Stimulated activated CD8-positive, alpha-beta memory T cell treated with anti-CD3 and anti-CD28 coated beads, Interleukin-2, amount 100 ng/mL, for 48 hours (primary cell): ENCODE measurements around the gene PSTPIP2.
"Not testable (repeated sequence)": the region's sequence is repeated elsewhere in the genome, so short reads cannot be mapped to it uniquely, and the experiment has no call there.

Experiments used
- DNase-seq, 2 donors: peaks; one replicate each; pipeline ENCODE4 v3.0.0-alpha.2; 2020; ENCODE audit warnings: low read depth in 2 of 2

Gene PSTPIP2, protein sequence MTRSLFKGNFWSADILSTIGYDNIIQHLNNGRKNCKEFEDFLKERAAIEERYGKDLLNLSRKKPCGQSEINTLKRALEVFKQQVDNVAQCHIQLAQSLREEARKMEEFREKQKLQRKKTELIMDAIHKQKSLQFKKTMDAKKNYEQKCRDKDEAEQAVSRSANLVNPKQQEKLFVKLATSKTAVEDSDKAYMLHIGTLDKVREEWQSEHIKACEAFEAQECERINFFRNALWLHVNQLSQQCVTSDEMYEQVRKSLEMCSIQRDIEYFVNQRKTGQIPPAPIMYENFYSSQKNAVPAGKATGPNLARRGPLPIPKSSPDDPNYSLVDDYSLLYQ

DNA sequence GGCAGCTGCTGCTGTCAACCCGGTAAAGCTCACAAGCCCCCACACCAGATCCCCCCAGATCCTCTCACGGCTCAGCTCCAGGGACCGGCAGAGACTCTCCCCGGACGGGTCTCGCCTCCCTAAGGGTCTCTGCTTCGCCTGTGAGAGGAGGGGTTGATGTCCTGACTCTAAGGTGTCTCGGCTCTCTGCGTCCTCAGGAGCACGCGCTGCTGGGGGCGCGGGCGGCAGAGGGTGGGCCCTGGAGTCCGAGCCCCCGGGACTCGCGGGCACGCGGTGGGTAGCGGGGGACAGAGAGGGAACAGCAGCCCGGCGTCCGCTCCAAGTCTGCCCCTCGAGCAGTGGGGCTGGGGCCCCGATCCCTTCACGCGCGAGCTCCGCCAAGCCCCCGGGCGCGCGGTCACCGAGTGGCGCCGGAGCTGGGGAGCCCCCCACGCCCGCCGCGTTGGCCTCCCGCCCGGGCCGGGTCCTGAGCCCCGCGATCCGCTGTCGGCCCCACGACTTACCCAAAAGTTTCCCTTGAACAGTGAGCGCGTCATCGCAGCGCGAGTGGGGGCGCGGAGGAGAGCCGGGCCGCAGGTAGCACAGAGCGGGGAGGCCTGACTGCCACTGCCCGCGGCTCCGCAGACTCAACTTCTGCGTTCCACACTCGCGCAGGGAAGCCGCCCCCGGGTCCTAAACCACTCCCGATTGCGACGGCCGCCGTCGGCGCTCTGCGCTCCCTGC lies at the start of gene PSTPIP2:
TSS of gene PSTPIP2 (minus strand) at position 608 of the 723 bp plus-strand sequence. CDS start at position 536, 72 bp downstream.
- peak; percentile 50 for DNase-seq

DNA sequence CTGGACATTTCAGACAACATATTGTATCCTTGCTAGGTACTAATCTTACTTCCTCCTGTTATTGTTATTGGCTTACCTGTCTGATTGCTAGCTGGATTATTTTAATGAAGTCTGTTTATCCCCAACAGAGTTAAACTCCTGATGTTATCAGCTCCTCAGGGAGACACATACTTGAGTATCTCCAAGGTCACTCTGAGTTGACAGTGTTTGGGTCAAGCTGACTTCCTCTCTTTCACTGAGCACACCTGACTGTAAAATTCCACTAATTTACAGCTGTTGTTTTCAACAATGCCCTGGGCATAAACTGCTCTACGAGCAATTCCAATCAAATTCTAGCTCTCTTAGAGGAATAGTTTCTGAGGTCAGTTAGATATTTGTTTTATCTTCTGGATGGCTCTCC lies 41.7 kb upstream of the PSTPIP2 start:
- DNase-seq: no peak

DNA sequence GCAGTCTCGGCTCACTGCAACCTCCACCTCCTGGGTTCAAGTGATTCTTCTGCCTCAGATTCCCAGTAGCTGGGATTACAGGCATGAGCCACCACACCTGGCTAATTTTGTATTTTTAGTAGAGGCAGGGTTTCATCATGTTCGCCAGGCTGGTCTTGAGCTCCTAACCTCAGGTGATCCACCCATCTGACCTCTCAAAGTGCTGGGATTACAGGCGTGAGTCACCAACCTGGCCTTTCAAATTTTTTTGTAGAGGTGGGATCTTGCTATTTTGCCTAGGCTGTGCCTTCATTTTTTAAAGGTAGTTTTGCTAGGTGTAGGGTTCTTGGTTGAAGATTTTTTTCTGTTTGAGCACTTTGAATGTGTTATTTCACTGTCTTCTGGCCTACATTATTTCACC lies 38.3 kb upstream of the PSTPIP2 start:
- no peak for DNase-seq

DNA sequence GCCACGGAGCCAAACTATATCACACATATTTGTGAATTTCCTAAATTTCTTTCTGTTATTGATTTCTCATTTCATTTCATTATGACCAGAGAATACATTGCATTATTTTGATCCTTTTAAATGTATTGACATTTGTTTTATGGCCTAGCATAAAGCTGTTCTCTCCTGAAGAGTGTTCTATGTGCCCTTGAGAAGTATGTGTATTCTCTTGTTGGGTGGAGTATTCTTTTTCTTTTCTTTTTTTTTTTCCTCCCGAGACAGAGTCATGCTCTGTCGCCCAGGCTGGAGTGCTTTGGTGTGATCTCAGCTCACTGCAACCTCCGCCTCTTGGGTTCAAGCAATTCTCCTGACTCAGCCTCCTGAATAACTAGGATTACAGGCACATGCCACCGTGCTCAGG lies 37.3 kb upstream of the PSTPIP2 start:
- DNase-seq: no peak

DNA sequence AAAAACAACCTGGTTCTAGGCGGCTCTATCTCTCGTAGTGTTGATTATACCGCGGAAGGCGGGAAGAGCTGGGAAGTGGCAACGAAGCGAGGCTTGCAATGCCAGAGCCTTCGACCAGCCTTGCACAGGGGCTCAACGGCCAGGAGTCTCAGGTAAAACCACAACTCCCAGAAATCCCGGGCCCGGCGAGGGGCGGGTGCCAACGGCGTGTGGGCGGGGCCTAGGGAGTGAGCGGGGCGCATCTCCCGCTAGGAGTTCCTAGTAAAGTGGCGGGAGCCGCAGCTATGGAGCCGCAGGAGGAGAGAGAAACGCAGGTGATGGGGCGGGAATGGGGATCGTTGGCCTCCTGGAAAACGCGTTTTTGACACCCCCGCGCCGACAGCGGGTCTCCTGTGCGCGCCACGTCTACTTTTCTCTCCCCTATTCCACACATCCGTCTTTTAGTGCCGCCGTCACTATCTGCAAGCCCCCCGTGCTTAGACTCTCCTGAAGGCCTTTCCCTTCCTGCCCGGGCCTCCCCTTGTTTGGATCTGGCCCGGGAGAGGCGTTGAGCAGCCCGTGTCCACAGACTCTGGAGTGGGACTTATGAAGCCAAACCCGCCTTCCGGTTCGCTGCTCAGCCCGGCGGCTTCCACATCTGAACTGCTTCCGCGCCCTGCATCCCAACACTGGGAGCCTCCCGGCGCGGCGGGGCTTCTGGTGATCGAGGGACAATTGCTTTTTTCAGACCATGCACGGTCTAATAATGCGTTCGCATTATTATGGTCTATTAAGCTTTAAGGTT lies 32.3 kb upstream of the PSTPIP2 start, which contains the start of gene HAUS1:
TSS of gene HAUS1 (plus strand) at position 258 of the 784 bp plus-strand sequence. CDS start at position 285, 27 bp downstream.
- DNase-seq: peak; percentile 79 to 84

DNA sequence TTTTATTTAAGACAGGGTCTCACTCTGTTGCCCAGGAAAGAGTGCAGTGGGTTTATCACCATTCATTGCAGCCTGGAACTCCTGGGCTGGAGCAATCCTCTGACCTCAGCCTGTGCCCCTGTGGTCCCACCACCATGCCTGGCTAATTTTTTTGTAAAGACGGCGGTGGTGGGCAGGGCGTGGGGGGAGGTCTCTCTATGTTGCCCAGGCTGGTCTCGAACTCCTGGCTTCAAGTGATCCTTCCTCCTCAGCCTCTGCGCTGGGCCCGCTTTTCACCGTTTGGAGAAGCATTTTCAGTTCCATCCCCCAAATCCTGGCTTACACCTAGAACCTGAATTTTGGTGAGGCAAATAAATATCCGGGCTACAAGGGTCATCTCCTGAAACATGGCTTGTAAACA lies 27.4 kb upstream of the PSTPIP2 start:
- DNase-seq: no peak

DNA sequence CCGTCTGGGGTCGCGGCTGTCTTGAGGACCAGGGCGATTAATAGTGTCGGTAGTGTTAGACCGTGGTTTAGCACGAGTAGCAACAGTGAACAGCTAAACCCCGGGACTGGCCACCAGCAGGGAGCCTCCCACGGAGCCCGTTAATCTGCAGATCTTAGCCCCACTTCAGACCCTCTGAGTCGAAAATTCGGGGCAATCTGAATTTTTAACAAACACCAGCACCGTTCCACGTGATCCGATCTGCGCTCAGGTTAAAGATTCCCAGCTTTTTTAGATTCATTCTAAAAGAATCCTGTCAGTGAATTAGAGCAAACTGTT lies 26.5 kb upstream of the PSTPIP2 start:
- no peak for DNase-seq

DNA sequence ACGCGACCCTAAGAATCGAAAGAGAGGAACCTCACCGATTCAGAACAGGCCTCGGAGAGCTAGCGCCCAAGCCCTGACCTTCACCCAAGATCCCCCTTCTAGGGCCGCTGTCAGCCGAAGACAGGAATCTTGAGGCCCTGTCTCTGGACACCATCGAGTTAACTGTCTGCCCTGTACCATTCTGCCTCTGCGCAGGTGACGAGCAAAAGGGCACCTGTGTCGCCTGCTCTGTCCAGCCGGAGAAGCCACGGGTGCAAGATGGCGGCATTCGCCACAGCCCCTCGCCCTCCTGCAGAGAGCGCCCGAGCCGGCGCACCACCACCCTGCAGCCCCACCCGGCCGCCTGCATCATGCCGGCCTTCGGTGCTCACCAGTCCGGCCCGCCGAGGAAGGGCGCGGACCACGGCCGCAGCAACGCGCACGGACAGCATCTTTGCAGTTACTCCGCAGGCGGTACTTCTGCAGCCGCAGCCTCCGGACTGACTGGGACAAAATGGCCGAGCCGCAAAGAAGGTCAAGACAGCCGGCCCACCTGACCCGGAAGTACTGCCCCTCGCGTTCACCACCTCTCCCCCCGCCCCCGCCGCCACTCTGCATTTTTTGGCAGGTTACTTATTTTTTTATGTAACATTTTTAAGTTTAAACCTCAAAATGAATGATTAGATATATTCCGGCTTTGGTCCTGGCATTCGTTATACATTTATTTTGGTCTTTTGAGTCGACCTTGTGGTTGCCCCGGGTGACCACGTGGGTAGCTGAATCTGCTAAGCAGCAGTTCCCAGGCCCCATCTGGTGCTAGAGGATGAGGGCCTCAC lies 25.9 kb upstream of the PSTPIP2 start, which contains the start of gene ATP5F1A:
TSS of gene ATP5F1A (minus strand) at position 496 of the 815 bp plus-strand sequence. CDS start at position 431, 65 bp downstream.
- peak; percentile 65 to 78 for DNase-seq

DNA sequence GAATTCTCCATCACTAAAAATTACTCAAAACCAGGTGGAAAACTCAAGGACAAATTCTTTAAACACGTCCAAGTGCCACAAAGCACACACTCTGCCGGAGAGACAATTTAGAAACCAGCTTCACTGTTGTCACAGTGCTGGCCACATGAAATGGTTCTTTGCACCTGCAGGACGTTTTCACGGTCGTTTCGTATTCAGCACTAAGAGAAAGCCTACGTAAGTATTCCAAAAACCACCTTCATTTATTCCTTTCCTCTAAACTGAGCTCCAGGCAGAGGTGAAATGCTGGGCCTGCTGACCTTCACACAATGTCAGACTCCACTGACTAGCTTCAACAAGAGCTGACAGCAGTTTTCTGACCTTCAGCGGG lies 25.4 kb upstream of the PSTPIP2 start:
- DNase-seq: no peak

DNA sequence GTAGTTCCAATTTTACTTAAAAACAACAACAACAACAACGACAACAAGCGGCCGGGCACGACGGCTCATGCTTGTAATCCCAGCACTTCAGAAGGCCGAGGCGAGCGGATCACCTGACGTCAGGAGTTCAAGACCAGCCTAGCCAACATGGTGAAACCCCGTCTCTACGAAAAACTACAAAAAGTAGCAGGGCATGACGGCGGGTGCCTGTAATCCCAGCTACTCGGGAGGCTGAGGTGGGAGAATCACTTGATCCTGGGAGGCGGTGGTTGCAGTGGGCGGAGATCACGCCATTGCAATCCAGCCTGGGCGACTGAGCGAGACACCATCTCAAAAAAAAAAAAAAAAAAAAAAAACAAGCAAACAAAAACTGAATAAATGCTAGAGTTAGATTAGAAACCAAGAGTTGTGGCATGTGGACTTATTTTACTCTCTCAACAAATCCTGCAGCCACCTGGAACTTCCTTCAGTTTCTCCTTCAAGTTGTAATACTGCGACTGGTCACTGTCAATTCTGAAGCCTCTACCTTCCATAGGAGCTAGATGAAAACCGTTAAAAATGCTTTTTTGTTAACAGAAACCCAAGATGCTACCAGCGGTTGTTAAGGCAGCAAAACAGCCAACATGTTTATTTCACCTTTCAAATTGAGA lies 24.7 kb upstream of the PSTPIP2 start:
- no peak for DNase-seq

DNA sequence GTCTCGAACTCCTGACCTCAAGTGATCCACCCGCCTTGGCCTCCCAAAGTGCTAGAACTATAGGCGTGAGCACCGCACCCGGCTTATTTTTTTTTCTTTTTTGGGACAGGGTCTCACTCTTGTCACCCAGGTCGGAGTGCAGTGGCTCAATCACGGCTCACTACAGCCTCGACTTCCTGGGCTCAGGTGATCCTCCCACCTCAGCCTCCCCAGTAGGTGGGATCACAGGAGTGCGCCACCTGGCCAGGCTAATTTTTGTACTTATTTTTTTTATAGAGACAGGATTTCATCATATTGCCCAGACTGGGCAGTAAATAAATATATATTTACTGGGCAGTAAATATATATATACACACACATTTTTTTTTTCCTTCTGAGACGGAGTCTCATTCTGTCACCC lies 23.5 kb upstream of the PSTPIP2 start:
- no peak for DNase-seq

DNA sequence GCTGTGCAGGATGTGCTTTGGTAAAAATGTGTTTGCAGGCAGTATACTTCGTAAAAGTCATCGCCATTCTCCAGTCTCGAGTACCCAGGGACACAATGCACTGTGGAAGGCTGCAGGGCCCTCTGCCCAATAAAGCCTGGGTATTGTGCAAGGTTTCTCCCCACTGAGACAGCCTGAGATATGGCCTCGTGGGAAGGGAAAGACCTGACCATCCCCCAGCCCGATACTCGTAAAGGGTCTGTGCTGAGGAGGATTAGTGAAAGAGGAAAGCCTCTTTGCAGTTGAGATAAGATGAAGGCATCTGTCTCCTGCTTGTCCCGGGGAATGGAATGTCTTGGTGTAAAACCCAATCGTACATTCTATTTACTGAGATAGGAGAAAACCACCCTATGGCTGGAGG lies 16.4 kb upstream of the PSTPIP2 start:
- DNase-seq: not testable (repeated sequence)

DNA sequence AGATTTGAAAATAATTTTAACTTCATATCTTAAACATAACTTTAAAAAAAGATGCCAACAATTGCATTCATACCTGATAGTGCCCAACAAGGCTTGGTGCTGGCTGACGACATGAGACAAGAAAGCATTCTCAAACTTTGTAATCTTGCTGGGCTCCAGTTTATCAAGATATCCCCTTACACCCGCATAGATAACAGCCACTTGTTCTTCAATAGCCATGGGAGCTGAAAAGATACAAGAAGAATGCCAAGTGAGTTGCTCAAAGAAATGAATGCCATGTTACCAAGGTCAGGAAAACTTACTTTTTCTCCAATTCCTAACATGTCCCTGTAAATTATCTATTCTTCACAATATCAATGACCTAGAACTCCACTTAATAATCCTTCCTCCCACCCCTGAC lies 12.4 kb upstream of the PSTPIP2 start:
- DNase-seq: no peak

DNA sequence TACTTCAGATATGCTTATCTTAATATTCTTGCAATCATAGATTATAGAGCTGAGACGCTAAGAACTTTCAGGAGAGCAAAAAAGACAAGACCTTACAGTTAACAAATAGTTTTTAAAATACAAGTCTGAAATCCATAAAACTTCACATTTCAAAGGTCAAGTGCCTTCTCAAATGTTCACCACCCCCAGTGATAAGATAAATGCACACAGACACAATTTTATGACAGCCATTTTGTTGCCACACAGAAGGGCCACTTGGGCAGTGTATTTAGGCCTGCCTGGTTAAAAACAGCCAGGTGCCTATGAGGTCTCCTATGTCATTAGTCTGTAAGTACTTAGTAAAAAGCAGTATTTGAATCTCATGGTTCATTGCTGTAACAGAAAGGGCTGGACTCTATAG lies 8.1 kb upstream of the PSTPIP2 start:
- no peak for DNase-seq

DNA sequence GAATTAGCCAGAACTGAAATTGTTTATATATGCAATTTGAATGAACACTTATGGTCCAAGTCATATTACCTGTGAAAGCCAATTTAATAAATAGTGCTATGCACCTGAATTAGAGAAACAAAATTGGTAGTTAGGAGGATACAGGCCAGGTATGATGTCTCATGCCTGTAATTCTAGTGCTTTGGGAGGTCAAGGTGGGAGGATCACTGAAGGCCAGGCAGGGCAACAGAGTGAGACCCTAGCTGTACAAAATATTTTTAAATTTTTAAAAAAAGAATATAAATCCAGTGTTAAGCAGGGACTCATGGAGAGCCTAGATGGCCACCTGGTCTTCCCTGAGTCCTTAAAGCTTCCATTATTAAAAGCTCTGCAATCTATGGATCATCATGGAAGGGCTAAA lies 7.3 kb upstream of the PSTPIP2 start:
- no peak for DNase-seq

DNA sequence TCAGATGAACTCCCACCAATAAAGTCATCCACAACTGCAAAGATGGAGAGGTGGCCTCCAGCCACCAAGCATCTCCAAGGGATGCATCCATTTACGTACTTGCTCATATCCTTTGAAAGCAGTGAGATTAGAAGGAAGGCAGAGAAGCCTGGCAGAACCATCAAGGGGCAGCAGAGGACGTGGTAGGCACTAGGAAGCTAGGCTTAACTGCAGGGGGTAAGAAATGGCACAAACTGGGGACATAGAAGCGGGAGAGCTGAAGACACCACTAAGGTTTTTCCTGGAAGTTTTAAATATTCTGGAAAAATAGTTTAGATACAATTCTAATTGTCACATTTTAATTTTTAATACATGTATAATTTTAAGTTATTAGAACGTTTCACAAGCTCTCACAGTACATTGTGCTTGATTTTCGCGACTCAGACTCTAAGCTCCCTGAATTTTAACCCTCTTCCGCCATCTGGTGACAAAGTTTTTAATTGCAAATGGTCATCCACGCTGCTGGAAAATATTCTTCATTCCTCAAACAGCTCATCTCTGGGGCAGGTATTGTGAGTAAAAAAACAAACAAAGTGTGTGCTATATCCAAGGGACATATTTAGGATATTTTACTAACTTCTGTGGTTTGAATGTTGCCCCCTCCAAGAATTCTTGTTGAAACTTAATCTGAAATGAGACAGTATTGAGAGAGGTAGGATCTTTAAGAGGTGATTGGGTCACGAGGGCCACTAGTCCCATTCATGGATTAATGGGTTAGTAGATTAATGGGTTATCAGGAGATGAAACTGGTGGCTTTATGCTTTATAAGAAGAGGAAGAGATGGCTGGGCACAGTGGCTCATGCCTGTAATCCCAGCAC lies 1.6 kb upstream of the PSTPIP2 start:
- no peak for DNase-seq

DNA sequence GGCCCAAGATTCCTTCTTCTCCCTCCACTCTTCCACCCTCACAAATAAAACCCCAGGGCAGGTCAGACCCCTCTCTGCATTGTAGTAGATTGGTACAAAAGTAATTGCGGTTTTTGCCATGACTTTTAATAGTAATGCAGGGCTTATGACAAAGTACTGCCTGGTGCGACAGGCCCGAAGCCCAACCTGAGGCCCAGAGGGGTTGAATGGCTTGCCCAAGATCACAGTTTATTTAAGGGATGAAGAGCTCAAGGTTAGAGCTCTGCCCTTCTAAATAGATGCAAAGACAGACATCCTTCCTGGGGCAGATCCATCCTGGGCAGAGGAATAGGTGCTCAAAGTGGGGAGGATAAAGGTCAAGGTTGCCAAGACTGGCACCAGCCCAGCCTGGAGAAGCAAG lies 899 bp upstream of the PSTPIP2 start:
- no peak for DNase-seq

DNA sequence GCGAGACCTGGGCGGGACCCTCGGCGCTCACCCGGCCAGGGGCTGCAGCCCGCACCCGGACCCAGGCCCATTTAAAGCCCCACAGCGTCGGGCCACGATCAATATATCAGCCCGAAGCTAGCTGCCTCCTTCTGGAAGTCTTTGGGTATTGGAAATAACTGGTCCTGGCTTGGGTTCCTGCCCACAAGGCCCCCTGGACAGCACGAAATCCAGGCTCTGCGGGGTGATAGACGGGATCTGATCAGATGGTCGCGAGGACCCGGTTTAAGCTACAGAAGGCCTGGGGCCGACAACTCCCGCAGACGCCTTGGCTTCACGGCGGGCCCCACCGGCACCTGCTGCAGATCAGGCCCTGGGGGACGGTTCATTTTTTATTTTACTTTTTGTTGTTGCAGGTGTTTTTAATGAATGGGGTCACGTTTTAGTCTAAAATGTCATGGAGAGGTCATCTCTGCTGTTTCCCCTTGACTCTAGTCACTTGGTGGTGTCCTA lies 362 bp upstream of the PSTPIP2 start:
- no peak for DNase-seq

DNA sequence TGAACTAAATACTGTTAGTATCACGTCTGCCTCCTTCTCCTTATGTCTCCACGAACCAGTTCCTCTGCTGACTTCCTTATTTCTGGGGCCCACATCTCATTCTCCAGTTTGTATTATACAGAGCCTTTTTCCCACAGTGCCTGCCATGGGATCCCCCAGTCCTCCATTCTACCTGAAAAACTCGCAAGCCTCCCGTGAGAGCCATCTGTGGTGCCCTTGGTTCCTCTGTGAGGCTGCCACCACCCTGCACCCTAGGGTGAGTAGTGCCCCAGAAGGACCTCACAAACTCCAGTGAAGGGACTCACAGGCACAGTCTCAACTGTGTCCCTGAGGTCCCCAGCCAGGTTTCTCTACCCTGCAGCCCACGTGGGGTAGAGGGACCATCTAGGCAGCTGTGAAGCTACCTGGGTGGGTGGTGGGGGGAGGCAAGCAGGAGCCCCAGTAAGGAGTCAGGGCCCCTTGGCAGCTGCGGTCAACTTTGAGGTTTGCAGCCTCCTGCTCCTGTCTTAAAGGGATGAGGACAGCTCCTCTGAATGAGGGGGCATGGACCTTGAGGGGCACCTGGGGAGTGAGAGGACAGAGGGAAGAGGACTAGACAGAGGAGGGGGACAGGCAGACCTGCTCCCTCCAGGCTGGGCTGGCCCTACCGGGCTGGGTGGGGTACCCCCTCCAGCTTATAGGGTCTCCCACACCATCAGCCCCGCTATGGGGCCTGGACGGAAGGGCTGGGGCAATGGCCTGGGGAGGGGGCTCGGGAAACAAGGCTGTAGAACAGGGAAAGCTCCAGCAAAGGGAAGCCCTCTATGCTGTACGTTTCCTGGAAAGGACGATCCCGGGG lies 1.0 kb downstream of the PSTPIP2 start:
- DNase-seq: peak in 1 of 2 donors; percentile 13
